Upper lobe of right lung (tissue), 1 donor: ENCODE results near the gene THY1. TPM values are rescaled to one million over a fixed set of nuclear protein-coding genes. Genes with fewer than 3 reads are reported as not detected.

Experiments used
- ATAC-seq: fragments of 200-7000 bp; cut with Tn5 transposase; one replicate; pipeline ENCODE4 v1.9.1; 2020; ENCODE audit warnings: mild to moderate bottlenecking, moderate library complexity
- DNase-seq: peaks from one replicate; pipeline ENCODE4 v3.0.0-alpha.2; 2020
- H3K27ac ChIP-seq: fragments of 200-600 bp; one replicate; pipeline ENCODE4 v1.8.0; 2022
- H3K27me3 ChIP-seq: fragments of 200-600 bp; one replicate; pipeline ENCODE4 v1.8.0; 2022; ENCODE audit warnings: mild to moderate bottlenecking
- H3K36me3 ChIP-seq: fragments of 200-600 bp; one replicate; pipeline ENCODE4 v1.8.0; 2022
- H3K4me1 ChIP-seq: fragments of 200-600 bp; one replicate; pipeline ENCODE4 v1.8.0; 2022
- H3K4me3 ChIP-seq: fragments of 200-600 bp; one replicate; pipeline ENCODE4 v1.8.0; 2022; ENCODE audit warnings: mild to moderate bottlenecking
- H3K9me3 ChIP-seq: fragments of 200-600 bp; one replicate; pipeline ENCODE4 v1.8.0; 2022
- CTCF ChIP-seq: fragments of 200-600 bp; IDR thresholded peaks from one replicate; pipeline ENCODE4 v1.8.0; 2022; ENCODE audit warnings: antibody characterized with exemption
- intact Hi-C: fragments of 100-400 bp; cut with DNase I; formaldehyde crosslinking; loops from one replicate; pipeline ENCODE4 v1.11.0; 2022
- total RNA-seq: library from RNA; stranded (reverse); fragmentation: NEBNext Ultra II Directional; extraction: Animal tissue kit (Norgen Biotek cat#: 25700); gene quantifications from one replicate; pipeline ENCODE4 v1.2.1, GENCODE V29; 2021
- donor health status: DM: no; HTN: yes; CAD: no; lungs with severe emphysema.

The THY1 gene
- total RNA-seq, 1 donor from 2014 or later = 7.8 TPM

- H3K4me3 ChIP-seq = no peak overlapping the region
- DNase-seq (peak; percentile 51), ATAC-seq (no peak)
- no peak for TF ChIP-seq CTCF
- no peaks in the 10 kb centered on the region for H3K36me3 ChIP-seq
- H3K4me1 ChIP-seq = peaks cover 29% of the 10 kb centered on the region
- intact Hi-C loops = no loop called here
- H3K27ac ChIP-seq = no peak overlapping the region
- no peaks in the 10 kb centered on the region for H3K27me3 ChIP-seq
- H3K9me3 ChIP-seq = no peaks in the 10 kb centered on the region
Measured at GRCh38 chr11:119377112-119377901, 45.7 kb downstream of the THY1 start.

- DNase-seq = peak; percentile 76
- Histone ChIP-seq H3K27ac (peak overlapping the region; percentile 0), H3K9me3 (no peaks in the 10 kb centered on the region), H3K27me3 (no peaks in the 10 kb centered on the region), H3K36me3 (no peaks in the 10 kb centered on the region), H3K4me3 (no peak overlapping the region), H3K4me1 (peaks cover 25% of the 10 kb centered on the region)
- TF ChIP-seq CTCF = no peak
- intact Hi-C loops = no loop called here
- ATAC-seq = peak; percentile 29
Measured at GRCh38 chr11:119376197-119376847, 46.6 kb downstream of the THY1 start.

- Histone ChIP-seq H3K27me3 (no peaks in the 10 kb centered on the region), H3K4me3 (no peak overlapping the region), H3K4me1 (peaks cover 22% of the 10 kb centered on the region), H3K27ac (peak overlapping the region; percentile 0), H3K9me3 (no peaks in the 10 kb centered on the region), H3K36me3 (no peaks in the 10 kb centered on the region)
- TF ChIP-seq CTCF = no peak
- peak; percentile 4 for ATAC-seq
- intact Hi-C loops = no loop called here
- peak; percentile 67 for DNase-seq
Measured at GRCh38 chr11:119375337-119376196, 47.4 kb downstream of the THY1 start.

GRCh38 chr11:119374632-119375336 lies 48.2 kb downstream of the THY1 start:
- H3K27me3 ChIP-seq = no peaks in the 10 kb centered on the region
- DNase-seq = peak; percentile 58
- no peak for ATAC-seq
- H3K36me3 ChIP-seq = no peaks in the 10 kb centered on the region
- H3K4me1 ChIP-seq = peaks cover 25% of the 10 kb centered on the region
- intact Hi-C loops = no loop called here
- no peak for TF ChIP-seq CTCF
- no peaks in the 10 kb centered on the region for H3K9me3 ChIP-seq
- H3K4me3 ChIP-seq = no peak overlapping the region
- no peak overlapping the region for H3K27ac ChIP-seq
